H7 (cell line): ENCODE measurements around the gene GPR37L1. TPM values are rescaled to one million over a fixed set of nuclear protein-coding genes. Genes with fewer than 3 reads are reported as not detected.
"Not testable (repeated sequence)": the region's sequence is repeated elsewhere in the genome, so short reads cannot be mapped to it uniquely, and the experiment has no call there.

Experiments used
- DNase-seq: peaks from one replicate; pipeline ENCODE4 v3.0.0; 2012
- H3K27me3 ChIP-seq: 2 replicates; pipeline ENCODE4 v1.6.0; 2011; ENCODE audit warnings: mild to moderate bottlenecking, low read length; ENCODE audit not compliant: control insufficient read depth, insufficient read depth
- H3K36me3 ChIP-seq: replicated peaks from 2 replicates; pipeline ENCODE4 v1.5.1; 2011; ENCODE audit warnings: low read length; ENCODE audit not compliant: control insufficient read depth, insufficient read depth
- H3K4me3 ChIP-seq: 2 replicates; pipeline ENCODE4 v1.5.1; 2011; ENCODE audit warnings: low read depth, mild to moderate bottlenecking, control low read depth, low read length, moderate library complexity; ENCODE audit not compliant: insufficient read depth
- total RNA-seq: library from RNA; depleted of rRNA; stranded (reverse); fragments of >200 nt; shearing (Covaris generic); gene quantifications from 2 replicates; pipeline ENCODE4 v1.2.3, GENCODE V29; 2014

Gene GPR37L1
- total RNA-seq, 1 experiment from 2014 or later = under 0.01 TPM

DNA sequence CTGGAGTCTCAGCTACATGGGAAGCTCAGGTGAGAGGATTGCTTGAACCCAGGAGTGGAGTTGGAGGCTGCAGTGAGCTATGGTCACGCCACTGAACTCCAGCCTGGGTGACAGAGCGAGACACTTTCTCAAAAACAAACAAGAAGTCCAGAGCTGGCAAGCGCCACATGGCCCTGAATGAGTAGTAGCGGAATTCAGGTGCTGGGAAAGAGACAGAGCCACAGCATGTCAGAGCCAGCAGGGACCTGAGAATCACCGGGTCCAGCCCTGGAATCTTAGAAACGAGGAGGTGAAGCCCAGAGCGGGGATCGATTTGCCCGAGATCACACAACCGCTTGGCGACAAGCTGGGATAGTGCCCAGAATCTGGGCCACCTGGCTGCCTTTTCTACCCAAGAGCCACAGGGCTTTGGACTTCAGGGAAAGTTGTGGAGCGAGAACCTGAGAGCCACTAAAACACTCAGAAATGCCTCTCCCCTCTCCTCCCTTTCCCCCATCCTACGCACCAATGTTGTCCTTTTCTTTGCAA lies 12.0 kb downstream of the GPR37L1 start:
- H3K36me3 ChIP-seq = peaks cover 17% of the 10 kb centered on the region
- no peaks in the 10 kb centered on the region for H3K27me3 ChIP-seq
- no peak for DNase-seq
- no peak overlapping the region for H3K4me3 ChIP-seq

GRCh38 chr1:202135221-202135721 lies 12.6 kb downstream of the GPR37L1 start:
- peaks cover 17% of the 10 kb centered on the region for H3K36me3 ChIP-seq
- peak; percentile 96 for DNase-seq
- no peak overlapping the region for H3K4me3 ChIP-seq
- no peaks in the 10 kb centered on the region for H3K27me3 ChIP-seq

DNA sequence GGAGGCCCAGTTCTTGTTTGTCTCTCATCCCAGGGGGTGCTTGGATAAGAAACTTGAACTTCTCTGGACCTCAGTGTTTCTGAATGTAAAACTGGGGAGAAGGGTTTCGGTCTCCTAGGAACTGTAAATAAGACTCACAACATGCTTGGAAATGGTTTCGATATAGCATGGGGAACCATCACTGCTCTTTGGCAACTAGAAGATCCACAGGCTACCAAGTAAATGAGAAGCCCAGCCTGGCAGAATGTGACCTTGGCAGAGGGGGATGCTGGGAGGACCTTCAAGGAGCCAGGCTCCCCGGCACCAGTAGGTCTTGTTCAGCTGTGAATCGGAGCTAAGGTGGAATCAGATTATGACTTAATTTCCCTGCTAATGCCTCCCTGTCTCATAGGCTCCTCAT lies 18.1 kb downstream of the GPR37L1 start:
- DNase-seq = no peak
- H3K36me3 ChIP-seq = peaks cover 2% of the 10 kb centered on the region; the same call in 1 of the 2 replicates
- H3K4me3 ChIP-seq = no peak overlapping the region
- H3K27me3 ChIP-seq = peaks cover 7% of the 10 kb centered on the region

DNA sequence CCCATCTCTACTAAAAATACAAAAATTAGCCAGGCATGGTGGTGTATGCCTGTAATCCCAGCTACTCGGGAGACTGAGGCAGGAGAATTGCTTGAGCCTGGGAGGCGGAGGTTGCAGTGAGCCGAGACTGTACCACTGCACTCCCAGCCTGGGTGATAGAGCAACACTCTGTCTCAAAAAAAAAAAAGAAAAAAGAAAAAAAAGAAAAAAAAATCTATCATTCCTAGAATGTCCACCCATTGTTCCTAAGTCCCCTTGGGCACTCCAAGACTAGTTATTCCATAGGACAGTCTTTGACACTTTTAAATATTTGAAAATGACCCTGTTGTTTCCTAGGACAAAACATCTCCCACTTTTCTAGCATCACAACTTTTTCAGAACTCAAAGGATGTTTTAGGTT lies 18.8 kb downstream of the GPR37L1 start:
- H3K27me3 ChIP-seq, H3K36me3 ChIP-seq, DNase-seq, H3K4me3 ChIP-seq: not testable (repeated sequence)

DNA sequence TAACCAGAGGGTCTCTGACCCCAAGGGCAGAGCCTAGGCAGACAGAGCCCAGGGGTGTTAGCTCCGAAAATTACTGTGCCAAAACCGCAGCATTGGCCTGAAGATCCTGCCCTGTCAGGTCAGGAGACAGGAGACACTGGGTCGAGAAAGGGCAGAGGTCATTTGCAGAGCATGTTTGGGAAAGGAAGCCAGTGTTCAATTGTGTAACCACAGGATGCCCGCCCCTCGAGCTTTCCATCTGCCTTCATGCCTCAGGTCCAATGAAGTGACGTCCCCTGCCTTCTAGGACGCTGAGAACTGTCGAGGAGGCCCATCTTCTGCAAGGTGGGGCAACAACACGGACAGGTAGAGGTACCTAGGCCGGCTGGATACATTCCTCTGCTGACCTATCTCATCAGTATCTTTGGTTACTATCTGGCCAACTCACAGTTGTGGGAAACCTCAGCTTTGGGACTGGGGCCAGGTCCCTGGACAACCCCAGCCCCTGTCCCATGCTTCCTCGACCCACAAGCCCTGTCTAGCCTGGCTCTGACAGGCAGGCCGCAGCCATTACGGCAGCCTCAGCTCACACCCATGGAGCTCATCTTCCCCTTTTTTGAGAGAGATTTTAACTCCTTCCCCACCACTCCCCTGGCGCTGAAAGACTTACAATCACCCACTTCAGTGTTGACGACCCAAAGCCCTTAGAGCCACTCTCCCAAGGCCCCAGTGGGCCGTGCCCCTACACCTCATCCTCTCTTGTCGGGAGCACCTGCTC lies 20.5 kb downstream of the GPR37L1 start:
- DNase-seq = no peak
- Histone ChIP-seq H3K4me3 (peak overlapping the region; percentile 91), H3K27me3 (peaks cover 8% of the 10 kb centered on the region), H3K36me3 (peaks cover 2% of the 10 kb centered on the region; the same call in 1 of the 2 replicates)

DNA sequence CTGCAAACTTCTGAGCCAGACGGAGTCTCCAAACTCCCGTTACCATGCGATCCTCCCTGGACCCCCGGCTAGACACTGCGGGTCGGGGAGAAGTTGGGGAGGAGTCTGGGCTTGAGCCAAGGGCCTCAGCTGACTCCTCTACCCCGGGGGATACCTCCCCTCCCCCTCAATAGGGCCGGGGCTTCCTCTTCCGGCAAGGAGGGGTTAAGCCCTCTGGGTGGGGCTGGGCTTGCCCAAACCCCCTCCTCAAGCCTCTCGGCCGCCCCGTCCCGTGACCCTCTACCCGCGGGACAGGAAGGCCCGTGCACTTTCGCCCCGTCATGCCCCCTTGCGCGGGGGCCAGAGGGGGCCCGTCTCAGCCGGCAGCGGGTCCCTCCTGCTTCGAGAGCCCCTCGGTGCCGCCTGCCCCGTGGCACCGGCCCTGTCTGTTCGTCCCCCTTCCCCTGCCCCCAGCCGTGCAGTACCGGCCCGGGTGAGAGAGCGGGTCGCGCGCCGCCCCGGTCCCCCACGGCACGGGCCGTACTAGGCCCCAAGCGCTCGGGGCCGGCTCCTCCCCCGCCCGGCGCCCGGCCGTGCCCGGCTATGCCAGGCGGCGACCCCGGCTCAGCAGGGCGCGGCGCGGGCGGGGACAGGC lies 21.2 kb downstream of the GPR37L1 start:
- Histone ChIP-seq H3K27me3 (peaks cover 8% of the 10 kb centered on the region), H3K36me3 (peaks cover 2% of the 10 kb centered on the region; the same call in 1 of the 2 replicates), H3K4me3 (peak overlapping the region; percentile 91)
- DNase-seq = peak; percentile 94

DNA sequence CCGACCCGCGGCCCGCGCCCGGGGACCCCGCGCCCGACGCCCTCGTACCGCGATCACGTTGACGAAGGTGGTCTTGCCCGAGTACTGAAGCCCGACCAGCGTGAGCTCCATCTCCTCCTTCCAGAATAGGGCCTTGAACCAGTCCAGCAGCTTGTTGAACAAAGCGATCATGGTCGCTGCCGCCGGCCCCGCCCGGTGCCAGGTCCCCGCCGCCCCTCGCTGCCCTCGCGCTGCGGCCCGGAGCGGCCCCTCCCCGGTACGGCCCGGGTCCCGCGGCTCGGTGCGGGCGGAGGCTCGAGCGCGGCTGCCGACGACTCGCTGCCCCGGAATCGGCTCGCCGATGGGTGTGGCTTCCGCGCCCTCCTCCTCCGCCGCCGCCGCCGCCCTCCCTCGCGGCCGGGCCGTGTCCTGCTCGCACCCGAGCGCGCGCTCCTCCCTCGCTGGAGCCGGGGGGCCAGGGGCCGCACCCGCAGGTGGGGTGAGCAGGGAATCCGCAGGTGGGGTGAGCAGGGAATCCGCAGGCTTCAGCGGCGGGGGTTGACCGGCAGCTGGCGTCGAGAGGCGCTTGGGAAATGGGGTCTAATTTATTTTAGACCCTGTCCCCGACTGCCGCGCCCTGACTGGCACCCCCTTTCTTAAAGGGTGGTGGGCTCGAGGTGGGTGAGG lies 21.8 kb downstream of the GPR37L1 start, which contains the start of gene ARL8A:
Gene ARL8A, minus strand, starts transcription at position 336 of the 666 bp plus-strand sequence. Its CDS starts 165 bp downstream, at position 171.
- peak; percentile 94 for DNase-seq
- Histone ChIP-seq H3K36me3 (peaks cover 2% of the 10 kb centered on the region; the same call in 1 of the 2 replicates), H3K4me3 (peak within 1 kb of the TSS; percentile 91), H3K27me3 (peaks cover 8% of the 10 kb centered on the region)

DNA sequence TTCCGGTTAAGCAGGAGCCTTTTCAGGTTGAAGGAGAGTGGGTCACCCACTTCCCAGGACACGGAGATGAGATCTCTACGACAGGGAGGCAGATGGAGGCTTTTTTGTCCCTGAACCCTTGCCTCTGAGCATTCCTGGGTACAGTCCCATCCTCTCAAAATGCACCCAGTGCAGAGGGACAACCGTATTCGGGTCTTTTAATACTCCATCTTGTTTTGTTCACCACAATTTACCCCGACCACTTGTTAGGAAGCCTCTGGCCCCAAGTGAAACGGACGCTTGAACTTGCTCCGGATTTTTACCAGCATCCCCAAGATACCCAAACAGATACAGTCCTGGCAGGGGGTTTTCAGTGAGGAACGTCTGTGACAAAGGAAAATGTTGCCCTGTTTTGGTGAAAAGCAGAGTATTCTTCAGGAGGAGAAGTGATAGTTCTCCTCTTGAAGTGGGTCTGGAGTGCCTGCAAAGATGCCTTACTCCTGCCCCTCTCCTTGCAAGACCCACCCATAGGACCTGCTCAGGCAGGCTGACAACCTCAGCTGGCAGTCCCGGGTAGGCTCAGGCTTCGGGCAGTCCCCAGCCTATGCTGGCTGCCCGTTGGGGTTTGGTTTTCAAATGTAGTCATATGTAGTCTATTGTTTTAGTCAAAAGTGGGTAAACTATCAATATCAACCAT lies 22.5 kb downstream of the GPR37L1 start:
- peaks cover 8% of the 10 kb centered on the region for H3K27me3 ChIP-seq
- H3K4me3 ChIP-seq = peak overlapping the region; percentile 91
- peak; percentile 58 for DNase-seq
- peaks cover 2% of the 10 kb centered on the region; the same call in 1 of the 2 replicates for H3K36me3 ChIP-seq

DNA sequence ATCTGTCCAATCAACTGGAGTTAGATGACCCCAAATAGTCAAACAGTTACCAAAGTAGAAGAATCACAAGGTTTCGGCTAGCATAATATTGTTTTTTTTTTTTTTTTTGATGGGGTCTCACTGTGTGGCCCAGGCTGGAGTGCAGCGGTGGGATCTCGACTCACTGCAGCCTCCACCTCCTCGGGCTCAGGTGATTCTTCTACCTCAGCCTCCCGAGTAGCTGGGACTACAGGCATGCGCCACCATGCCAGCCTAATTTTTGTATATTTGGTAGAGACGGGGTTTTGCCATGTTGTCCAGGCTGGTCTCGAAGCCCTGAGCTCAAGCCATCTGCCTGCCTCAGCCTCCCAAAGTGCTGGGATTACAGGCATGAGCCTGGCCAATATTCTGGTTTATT lies 23.0 kb downstream of the GPR37L1 start:
- H3K27me3 ChIP-seq, DNase-seq, H3K36me3 ChIP-seq, H3K4me3 ChIP-seq: not testable (repeated sequence)

DNA sequence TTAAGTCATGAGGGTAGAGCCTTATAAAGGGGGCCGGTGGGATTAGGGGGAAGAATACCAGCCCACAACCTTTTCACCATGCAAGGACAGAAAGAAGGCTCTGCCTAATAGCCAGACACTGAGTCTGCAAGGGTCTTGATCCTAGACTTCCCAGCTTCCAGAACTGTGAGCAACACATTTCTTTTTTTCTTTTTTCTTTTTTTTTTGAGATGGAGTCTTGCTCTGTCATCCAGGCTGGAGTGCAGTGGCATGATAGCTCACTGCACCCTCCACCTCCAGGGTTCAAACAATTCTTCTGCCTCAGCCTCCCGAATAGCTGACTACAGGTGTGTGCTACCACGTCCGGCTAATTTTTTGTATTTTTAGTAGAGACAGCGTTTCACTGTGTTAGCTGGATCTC lies 23.6 kb downstream of the GPR37L1 start:
- no peak for DNase-seq
- Histone ChIP-seq H3K27me3 (peaks cover 8% of the 10 kb centered on the region), H3K36me3 (peaks cover 2% of the 10 kb centered on the region; the same call in 1 of the 2 replicates), H3K4me3 (no peak overlapping the region)

GRCh38 chr1:202146993-202147392 lies 24.3 kb downstream of the GPR37L1 start:
- no peak overlapping the region for H3K4me3 ChIP-seq
- DNase-seq = no peak
- H3K36me3 ChIP-seq = peaks cover 2% of the 10 kb centered on the region; the same call in 1 of the 2 replicates
- peaks cover 8% of the 10 kb centered on the region for H3K27me3 ChIP-seq

DNA sequence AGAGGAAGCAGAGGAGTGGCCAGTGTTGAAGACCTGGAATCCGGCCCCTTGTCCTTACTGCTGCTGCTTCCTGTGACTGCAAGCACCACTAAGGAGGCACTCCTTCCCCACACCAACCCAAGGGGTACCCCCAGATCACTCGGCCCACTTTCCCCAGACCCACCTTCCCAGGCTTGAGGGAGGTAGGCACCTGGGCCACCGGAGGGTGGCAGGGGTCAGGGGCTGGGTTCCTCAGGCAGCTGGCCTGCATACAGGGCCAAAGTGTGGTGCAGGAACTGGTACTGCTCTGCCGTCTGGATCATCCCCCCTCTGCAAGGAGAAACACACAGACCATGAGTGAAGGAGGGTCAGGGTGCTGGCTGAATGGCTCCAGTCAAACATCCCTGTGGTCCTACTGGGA lies 25.7 kb downstream of the GPR37L1 start:
- Histone ChIP-seq H3K36me3 (no peaks in the 10 kb centered on the region), H3K27me3 (peaks cover 8% of the 10 kb centered on the region), H3K4me3 (no peak overlapping the region)
- no peak for DNase-seq

GRCh38 chr1:202149566-202149965 lies 26.8 kb downstream of the GPR37L1 start:
- DNase-seq = no peak
- Histone ChIP-seq H3K27me3 (peaks cover 8% of the 10 kb centered on the region), H3K36me3 (no peaks in the 10 kb centered on the region)

DNA sequence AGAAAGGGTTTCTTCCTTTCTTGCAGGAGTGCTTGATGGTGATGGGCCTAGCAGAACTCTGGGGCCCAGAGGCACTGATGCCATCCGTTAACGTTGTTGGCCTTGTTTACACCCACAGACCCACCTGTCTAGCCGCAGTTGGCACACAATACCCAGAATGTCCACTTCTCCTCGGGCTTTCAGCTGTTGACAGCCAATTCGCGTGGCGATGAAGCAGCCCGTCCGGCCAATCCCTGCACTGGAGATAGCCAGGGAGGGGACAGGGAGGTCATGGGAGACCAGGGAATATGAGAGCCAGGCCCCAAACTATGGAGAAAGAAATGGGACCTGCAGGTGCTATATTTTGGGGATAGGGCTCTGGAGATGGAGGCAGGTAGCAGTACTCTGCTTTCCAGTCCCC lies 27.5 kb downstream of the GPR37L1 start:
- H3K27me3 ChIP-seq = peaks cover 5% of the 10 kb centered on the region
- DNase-seq = no peak
- H3K4me3 ChIP-seq = no peak overlapping the region
- no peaks in the 10 kb centered on the region for H3K36me3 ChIP-seq

More at GRCh38 chr1:202149566-202149965, 26.8 kb downstream of the GPR37L1 start:
- no peak overlapping the region for H3K4me3 ChIP-seq
